Endothelial cell of umbilical vein (primary cell): Measurements from ENCODE around the gene KAZALD1. TPM values are rescaled to one million over a fixed set of nuclear protein-coding genes. Genes with fewer than 3 reads are reported as not detected.
A peak's percentile ranks its signal among the peaks of the same experiment; 100 is the strongest.

Source experiments
- BruUV-seq: library from RNA; stranded (reverse); fragments of 400-500 nt; replicated peaks from 2 replicates; lab custom pipeline; 2021; lab: Mats Ljungman, UMichigan
- CTCF ChIA-PET: fragments of 300-600, 350-600 bp; sonication (Branson Sonifier 250); formaldehyde crosslinking; loops from one replicate; lab custom pipeline; 2021; ENCODE audit warnings: antibody characterized with exemption, inconsistent platforms; lab: Charles Lee
- POLR2A ChIA-PET: fragments of 300-600, 350-600 bp; sonication (Branson Sonifier 250); formaldehyde crosslinking; loops from one replicate; lab custom pipeline; 2021; ENCODE audit warnings: antibody characterized with exemption, inconsistent platforms; lab: Charles Lee
- DNase-seq: peaks from one replicate; pipeline ENCODE4 v3.0.0-alpha.2; 2011; ENCODE audit warnings: low read depth, low spot score
- FAIRE-seq: peaks from 2 replicates; lab custom pipeline; 2011; peaks lifted over from hg19 to GRCh38; lab: Jason Lieb, UNC
- H2AFZ ChIP-seq: 2 replicates; pipeline ENCODE4 v1.6.0; 2012; ENCODE audit warnings: low read depth, low read length, control low read depth, inconsistent platforms
- H3K27ac ChIP-seq: 2 replicates; pipeline ENCODE4 v1.5.1; 2011; ENCODE audit warnings: low read depth, mild to moderate bottlenecking, control low read depth, low read length, moderate library complexity; ENCODE audit not compliant: insufficient read depth
- H3K27me3 ChIP-seq, 2 experiments: 2 replicates each; pipeline versions ENCODE4 v1.6.0 to v1.6.1; 2011; ENCODE audit warnings: low read length in 2 of 2, mixed read lengths in 1 of 2; ENCODE audit not compliant: control insufficient read depth in 2 of 2, insufficient read depth in 2 of 2
- H3K36me3 ChIP-seq, 2 experiments: 2 replicates in 1 of 2; 3 replicates in 1 of 2; pipeline ENCODE4 v1.5.1; 2011; ENCODE audit warnings: low read length in 2 of 2, mild to moderate bottlenecking in 1 of 2, moderate library complexity in 1 of 2; ENCODE audit not compliant: control insufficient read depth in 2 of 2, insufficient read depth in 2 of 2; ENCODE audit errors: extremely low read depth in 1 of 2
- H3K4me1 ChIP-seq: 3 replicates; pipeline ENCODE4 v1.5.1; 2011; ENCODE audit warnings: mild to moderate bottlenecking, low read length; ENCODE audit not compliant: control insufficient read depth, insufficient read depth; ENCODE audit errors: extremely low read depth
- H3K4me2 ChIP-seq: 2 replicates; pipeline ENCODE4 v1.6.1; 2011; ENCODE audit warnings: low read length, control low read depth, mixed read lengths; ENCODE audit not compliant: insufficient read depth
- H3K4me3 ChIP-seq, 3 experiments: fragments of 200-600 bp in 1 of 3; sonication (generic), shearing (Covaris generic) in 1 of 3; replicated peaks in 1 of 3; 2 replicates each; pipeline ENCODE4 v1.5.1; 2011 to 2016; ENCODE audit warnings: control low read depth in 3 of 3, low read length in 3 of 3, mild to moderate bottlenecking in 2 of 3, inconsistent platforms in 1 of 3, low read depth in 1 of 3, moderate library complexity in 1 of 3; ENCODE audit not compliant: insufficient read depth in 1 of 3
- H3K79me2 ChIP-seq: 2 replicates; pipeline ENCODE4 v1.6.0; 2012; ENCODE audit warnings: low read length, inconsistent platforms; ENCODE audit not compliant: control insufficient read depth, insufficient read depth
- H3K9ac ChIP-seq: replicated peaks from 2 replicates; pipeline ENCODE3; 2011; ENCODE audit warnings: low read length, control low read depth; ENCODE audit not compliant: insufficient read depth; ENCODE audit errors: extremely low read depth
- H3K9me1 ChIP-seq: replicated peaks from 3 replicates; pipeline ENCODE4 v1.6.0; 2011; ENCODE audit warnings: mild to moderate bottlenecking, low read length; ENCODE audit not compliant: control insufficient read depth, insufficient read depth; ENCODE audit errors: extremely low read depth
- H3K9me3 ChIP-seq: replicated peaks from 2 replicates; pipeline ENCODE4 v1.5.1; 2012; ENCODE audit warnings: low read length, inconsistent platforms; ENCODE audit not compliant: control insufficient read depth, insufficient read depth
- H4K20me1 ChIP-seq: replicated peaks from 2 replicates; pipeline ENCODE3; 2011; ENCODE audit warnings: mild to moderate bottlenecking, low read length; ENCODE audit not compliant: control insufficient read depth, insufficient read depth; ENCODE audit errors: extremely low read depth
- EZH2 ChIP-seq: IDR thresholded peaks from 2 replicates; pipeline ENCODE4 v1.6.1; 2012; ENCODE audit warnings: borderline replicate concordance, low read depth, mild to moderate bottlenecking, moderate library complexity, low read length, inconsistent platforms; ENCODE audit not compliant: severe bottlenecking
- GATA2 ChIP-seq: IDR thresholded peaks from 2 replicates; pipeline ENCODE4 v1.7.0; 2011; ENCODE audit warnings: low read depth, mild to moderate bottlenecking, moderate library complexity, mixed read lengths, low read length; ENCODE audit not compliant: insufficient read length, insufficient read depth
- JUN ChIP-seq: IDR thresholded peaks from 2 replicates; pipeline ENCODE4 v1.6.1; 2011; ENCODE audit warnings: borderline replicate concordance, low read depth; ENCODE audit not compliant: insufficient read length, insufficient read depth
- MAX ChIP-seq: IDR thresholded peaks from 2 replicates; pipeline ENCODE4 v1.6.1; 2011; ENCODE audit not compliant: insufficient read depth, insufficient read length
- dilution Hi-C: fragments of 300-500 bp; cut with MboI; formaldehyde crosslinking; loops from one replicate; pipeline ENCODE4 v1.15.0; 2019; ENCODE audit warnings: low sequenced_read_pairs; ENCODE audit not compliant: extremely low pct_ligation_motif_present
- intact Hi-C: fragments of 100-400 bp; cut with micrococcal nuclease; formaldehyde crosslinking; loops from one replicate; pipeline ENCODE4 v1.10.0; 2022
- polyA plus RNA-seq, 4 experiments: library from polyadenylated mRNA; depleted of rRNA in 3 of 4; stranded (reverse) in 3 of 4; unstranded in 1 of 4; fragments of >200 nt; gene quantifications; 2 replicates each; pipeline versions ENCODE4 v1.2.1 to v1.2.3, GENCODE V29; 2011 to 2012; ENCODE audit warnings: missing spikeins in 1 of 4
- total RNA-seq: library from RNA; stranded (reverse); gene quantifications from 2 replicates; pipeline ENCODE4 v1.2.3, GENCODE V29; 2021
- TF ChIP-seq, protein P1 (sequence below), 2 donors: IDR thresholded peaks; 1 replicate in 1 of 2; 2 replicates in 1 of 2; pipeline ENCODE4 v1.5.1; 2011; ENCODE audit warnings: low read length in 2 of 2, mild to moderate bottlenecking in 2 of 2, moderate library complexity in 2 of 2, control low read depth in 1 of 2, inconsistent platforms in 1 of 2, low read depth in 1 of 2; ENCODE audit not compliant: insufficient read depth in 1 of 2; ENCODE audit errors: extremely low read depth in 1 of 2

The KAZALD1 gene
- total and polyA plus RNA-seq, 2 donors (not counting 3 experiments of a cell fraction or from before 2014, with no cell fraction given): 3.0 to 3.3 TPM

GRCh38 chr10:101018600-101019439 is 43.0 kb upstream of the KAZALD1 start:
- peak; percentile 86 for FAIRE-seq

More at GRCh38 chr10:101018600-101019439, 43.0 kb upstream of the KAZALD1 start:
- no peaks in the 10 kb centered on the region for H3K9me1 ChIP-seq
- H3K27ac ChIP-seq: no peak overlapping the region
- no peak overlapping the region for H3K4me3 ChIP-seq
- TF ChIP-seq GATA2 (no peak), JUN (no peak), MAX (peak; percentile 25), EZH2 (no peak)
- TF ChIP-seq, protein P1, sequence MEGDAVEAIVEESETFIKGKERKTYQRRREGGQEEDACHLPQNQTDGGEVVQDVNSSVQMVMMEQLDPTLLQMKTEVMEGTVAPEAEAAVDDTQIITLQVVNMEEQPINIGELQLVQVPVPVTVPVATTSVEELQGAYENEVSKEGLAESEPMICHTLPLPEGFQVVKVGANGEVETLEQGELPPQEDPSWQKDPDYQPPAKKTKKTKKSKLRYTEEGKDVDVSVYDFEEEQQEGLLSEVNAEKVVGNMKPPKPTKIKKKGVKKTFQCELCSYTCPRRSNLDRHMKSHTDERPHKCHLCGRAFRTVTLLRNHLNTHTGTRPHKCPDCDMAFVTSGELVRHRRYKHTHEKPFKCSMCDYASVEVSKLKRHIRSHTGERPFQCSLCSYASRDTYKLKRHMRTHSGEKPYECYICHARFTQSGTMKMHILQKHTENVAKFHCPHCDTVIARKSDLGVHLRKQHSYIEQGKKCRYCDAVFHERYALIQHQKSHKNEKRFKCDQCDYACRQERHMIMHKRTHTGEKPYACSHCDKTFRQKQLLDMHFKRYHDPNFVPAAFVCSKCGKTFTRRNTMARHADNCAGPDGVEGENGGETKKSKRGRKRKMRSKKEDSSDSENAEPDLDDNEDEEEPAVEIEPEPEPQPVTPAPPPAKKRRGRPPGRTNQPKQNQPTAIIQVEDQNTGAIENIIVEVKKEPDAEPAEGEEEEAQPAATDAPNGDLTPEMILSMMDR (IDR thresholded peaks at IDR 0.05; ENCODE audit: extremely low read depth in 1 of 2, insufficient read depth in 1 of 2, low read depth in 1 of 2, low read length in 2 of 2): peak; percentile 90 to 93
- ChIA-PET CTCF (interaction anchor here (0.6 to 7.3 kb wide), 21 partner anchors 12 to 456 kb away, joined by 3 to 254 read pairs (median 5); partner anchors contain the start of genes KAZALD1, LZTS2, MRPL43 and PDZD7), POLR2A (no interaction called here)
- no peaks in the 10 kb centered on the region for H3K36me3 ChIP-seq
- no peak overlapping the region for H3K4me2 ChIP-seq
- no peaks in the 10 kb centered on the region for H3K4me1 ChIP-seq
- peak; percentile 82 for DNase-seq
- H3K9me3 ChIP-seq: no peaks in the 10 kb centered on the region
- dilution Hi-C loops (no loop called here), intact Hi-C loops (loop anchor here (1.0 to 10.0 kb wide), 3 partner anchors 14 to 104 kb away; partner anchors contain the start of gene SLF2)
- no peaks in the 10 kb centered on the region for H3K79me2 ChIP-seq
- H3K9ac ChIP-seq: no peak overlapping the region
- H4K20me1 ChIP-seq: no peaks in the 10 kb centered on the region
- H3K27me3 ChIP-seq: no peaks in the 10 kb centered on the region
- H2AFZ ChIP-seq: peak overlapping the region; percentile 20
- no TSS peak for BruUV-seq
